GM19043 (cell line): ENCODE measurements around the gene S100A3.
"Not testable (repeated sequence)": the region's sequence is repeated elsewhere in the genome, so short reads cannot be mapped to it uniquely, and the experiment has no call there.

Source experiments
- ATAC-seq: cut with Tn5 transposase; IDR thresholded peaks from one replicate; pipeline ENCODE4 v1.9.1; 2021; ENCODE audit warnings: low read depth; ENCODE audit not compliant: unreplicated experiment

Gene S100A3, protein sequence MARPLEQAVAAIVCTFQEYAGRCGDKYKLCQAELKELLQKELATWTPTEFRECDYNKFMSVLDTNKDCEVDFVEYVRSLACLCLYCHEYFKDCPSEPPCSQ

DNA sequence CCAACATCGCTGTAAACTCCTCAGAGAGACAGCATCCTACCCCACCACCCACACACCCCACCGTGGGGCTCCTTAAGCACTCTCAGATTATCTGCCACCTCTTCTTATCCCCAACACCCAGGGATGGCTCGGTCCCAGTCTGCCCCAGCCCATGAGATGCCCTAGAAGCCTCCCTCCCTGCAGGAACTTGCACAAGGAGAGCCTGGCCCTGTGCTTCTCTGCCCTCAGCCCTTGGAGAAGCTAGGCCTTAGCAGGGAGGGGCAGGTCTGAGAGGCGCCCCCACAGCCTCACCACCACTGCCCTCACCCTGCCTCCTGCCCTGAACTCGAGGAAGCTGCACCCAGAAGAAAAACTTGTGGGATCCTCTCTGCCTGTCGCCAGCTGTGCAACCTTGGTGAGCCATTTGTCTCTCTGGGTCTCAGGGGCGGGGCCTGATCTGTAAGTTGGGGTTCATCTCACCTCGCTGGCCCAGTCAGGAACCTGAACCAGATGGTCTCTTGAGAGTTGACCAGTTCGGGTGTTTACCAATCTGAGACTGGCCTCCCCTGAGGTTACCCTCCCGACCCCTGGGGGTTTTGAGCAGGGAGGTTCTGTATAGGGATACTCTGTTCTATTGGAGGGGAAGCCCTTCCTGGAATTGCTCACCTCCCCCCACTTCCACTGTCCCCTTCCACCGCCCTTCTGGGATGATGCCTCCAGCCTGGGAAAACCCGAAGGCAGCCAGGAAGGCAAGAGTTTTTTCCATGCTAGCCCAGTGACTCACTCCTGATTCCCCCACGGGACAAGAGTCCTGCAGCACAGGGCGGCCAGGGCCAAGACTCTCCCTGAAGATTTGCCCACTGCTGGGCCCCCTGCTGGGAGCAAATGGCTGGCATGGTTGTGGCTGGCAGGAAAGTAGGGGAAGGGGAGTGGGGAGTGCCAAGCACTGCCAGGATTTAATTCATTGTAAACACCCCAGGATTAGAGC is at the start of gene S100A3:
TSS of gene S100A3 (minus strand) at position 537 of the 967 bp plus-strand sequence. CDS start 773 bp downstream, outside the sequence.
- ATAC-seq: no peak

DNA sequence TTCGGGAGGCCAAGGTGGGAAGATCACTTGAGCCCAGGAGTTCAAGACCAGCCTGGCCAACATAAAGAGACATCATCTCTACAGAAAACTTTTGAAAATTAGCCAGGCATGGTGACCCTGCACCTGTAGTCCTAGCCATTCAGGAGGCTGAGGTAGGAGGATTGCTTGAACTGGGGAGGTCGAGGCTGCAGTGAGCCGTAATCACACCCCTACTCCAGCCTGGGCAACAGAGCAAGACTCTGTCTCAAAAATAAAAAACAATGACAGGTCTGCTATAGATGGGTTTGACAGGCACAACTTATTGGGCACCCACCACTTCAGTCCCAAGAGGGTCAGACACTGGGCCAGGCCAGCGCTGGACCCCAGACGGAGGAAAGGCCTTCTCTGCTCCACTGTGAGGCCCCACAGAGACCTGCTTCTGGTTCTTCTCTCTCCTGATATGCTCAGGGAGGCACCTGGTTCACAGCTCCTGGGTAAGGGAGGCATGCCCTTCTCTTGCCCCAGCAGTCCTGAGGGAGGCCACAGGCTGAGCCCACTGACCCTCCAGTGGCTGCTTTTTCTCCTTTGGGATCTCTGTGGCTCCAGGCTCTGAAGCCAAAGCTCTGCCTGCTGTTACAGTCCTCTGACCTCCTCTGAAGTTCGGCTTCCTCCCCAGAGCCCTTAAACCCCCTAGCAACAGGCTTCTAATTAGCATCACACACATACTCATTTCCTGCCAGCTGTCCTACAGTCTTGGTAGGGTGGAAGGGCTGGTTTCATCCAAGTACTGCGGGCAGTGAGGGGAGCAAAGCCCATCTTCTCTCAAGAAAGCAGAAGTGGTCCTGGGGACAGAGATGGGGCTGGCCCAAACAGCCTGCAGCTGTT is 49.5 kb upstream of the S100A3 start:
- ATAC-seq: peak; percentile 99

DNA sequence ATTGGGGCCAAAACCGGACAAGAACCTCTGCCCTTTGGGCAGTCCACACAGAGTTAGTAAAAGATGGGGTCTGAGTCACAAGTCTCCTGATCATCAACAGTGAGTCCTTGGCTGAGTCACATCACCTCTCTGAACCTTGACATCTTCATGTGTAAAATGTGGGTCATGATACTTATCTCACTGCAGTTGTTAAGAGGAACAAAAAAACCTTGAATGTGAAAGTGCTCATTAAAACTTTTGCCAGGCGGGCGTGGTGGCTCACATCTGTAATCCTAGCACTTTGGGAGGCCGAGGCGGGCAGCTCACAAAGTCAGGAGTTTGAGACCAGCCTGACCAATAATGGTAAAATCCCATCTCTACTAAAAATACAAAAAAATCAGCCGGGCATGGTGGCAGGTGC is 48.1 kb upstream of the S100A3 start:
- ATAC-seq: no peak

DNA sequence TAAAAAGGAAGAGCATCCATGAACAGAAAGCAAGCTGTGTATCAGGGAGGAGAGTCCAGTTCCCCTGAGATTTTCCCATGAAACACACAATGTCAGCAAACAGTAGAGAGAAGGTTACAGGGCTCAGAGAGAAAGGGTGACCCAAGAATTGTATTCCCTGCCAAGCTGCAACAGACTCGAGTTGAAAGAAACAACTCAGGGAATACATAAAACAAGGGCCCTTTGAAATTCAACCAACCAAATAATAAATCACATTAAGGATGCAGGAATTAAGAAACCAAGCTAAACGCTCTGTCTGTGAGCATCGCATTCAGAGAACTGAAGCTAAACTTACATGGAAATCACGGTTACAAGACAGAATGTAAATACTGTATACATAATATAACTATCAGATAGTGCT is 43.7 kb upstream of the S100A3 start:
- ATAC-seq: no peak

DNA sequence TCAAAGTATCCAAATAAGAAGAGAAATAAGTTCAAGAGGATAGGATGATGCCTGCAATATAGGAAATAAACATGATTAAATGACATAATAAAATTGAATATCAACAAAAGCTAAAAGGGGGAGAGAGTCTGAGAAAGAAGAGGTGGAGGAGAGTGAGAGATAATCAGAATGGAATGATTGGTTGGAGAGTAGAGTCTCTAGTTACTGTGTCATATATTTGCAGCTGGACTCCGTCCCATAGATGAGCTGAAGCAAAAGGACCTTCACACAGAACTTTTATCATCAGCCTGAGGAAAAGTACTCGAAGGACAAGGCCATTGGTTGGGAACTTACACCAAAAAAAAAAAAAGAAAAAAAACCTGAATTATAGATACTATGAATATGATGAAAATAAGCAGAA is 39.4 kb upstream of the S100A3 start:
- no peak for ATAC-seq

DNA sequence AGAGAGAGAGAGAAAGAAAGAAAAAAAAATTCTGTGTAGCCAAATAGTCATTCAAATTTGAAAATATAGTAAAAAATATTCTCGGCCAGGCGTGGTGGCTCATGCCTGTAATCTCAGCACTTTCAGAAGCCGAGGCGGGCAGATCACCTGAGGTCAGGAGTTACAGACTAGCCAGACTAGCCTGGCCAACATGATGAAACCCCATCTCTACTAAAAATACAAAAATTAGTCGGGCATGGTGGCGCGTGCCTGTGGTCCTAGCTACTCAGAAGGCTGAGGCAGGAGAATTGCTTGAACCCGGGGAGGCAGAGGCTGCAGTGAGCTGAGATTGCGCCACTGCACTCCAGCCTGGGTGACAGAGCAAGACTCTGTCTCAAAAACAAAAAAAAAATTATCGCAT is 39.0 kb upstream of the S100A3 start:
- not testable (repeated sequence) for ATAC-seq

DNA sequence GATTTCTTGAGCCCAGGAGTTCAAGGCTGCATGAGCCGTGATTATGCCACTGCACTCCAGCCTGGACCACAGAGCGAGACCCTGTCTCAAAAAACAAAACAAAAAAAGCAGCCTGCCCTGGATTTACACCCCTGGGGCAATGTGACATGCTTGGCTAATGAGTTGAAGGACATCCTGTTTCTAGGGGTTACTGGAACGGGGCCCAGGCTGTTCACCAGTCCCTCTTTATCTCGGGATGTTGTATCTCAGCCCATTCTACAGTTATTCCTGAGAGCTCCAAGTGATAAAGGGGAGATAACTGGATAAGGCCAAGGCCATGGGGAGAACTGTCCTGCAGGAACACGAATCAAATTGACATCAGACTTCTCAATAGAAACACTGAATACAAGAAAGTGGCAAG is 38.3 kb upstream of the S100A3 start:
- no peak for ATAC-seq

DNA sequence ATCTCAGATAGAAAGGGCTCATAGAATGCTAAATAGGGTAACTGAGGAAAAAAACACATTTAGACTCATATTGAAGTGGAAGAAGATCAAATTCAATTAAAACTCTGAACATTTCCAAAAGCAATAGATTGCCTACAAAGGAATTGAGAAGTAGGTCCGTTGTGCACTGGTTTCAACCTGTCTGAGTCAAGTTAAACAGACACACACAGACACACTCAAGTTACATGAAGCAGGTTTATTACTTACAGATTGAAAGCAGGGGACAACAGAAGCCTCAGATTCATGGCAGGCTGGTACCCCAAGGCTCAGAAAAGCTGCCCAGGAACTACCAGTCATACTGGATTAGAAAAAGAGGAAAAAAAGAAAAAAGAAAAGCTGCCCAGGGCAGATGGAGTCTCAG is 37.3 kb upstream of the S100A3 start:
- ATAC-seq: no peak

DNA sequence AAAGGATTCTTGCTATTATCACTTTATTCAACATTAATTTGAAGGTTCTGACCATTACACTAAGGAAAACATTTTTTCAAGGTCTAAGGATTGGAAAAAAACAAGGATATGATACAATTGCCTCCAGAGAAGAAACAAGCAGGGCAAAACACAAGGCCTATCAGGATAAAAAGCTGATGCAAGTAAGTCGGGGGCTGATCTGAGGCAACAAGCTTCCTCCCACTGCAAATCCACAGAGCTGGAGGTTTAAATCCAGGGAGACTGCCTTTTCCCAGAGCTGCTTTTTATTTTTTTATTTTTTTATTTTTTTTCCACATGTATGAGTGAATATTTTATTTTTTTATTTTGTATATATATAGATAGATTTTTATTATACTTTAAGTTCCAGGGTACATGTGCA is 35.9 kb upstream of the S100A3 start:
- no peak for ATAC-seq

DNA sequence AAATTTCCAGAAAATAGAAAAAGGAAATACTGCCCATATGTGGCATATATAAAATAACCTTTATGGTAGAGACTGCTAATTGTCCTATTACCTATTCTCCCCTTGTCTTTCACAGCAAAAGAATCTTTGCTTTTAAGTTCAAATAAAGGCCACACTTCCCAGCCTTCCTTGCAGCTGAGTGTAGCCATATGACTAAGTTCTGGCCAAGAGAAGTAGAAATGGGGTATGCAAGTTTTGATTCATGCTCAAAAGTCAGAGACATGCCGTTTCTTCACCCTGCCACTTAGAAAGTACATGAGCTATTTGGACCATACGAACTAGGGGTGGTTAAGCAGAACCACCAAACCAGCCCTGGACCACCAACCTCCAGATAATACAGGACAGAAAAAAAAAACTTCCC is 34.9 kb upstream of the S100A3 start:
- no peak for ATAC-seq

DNA sequence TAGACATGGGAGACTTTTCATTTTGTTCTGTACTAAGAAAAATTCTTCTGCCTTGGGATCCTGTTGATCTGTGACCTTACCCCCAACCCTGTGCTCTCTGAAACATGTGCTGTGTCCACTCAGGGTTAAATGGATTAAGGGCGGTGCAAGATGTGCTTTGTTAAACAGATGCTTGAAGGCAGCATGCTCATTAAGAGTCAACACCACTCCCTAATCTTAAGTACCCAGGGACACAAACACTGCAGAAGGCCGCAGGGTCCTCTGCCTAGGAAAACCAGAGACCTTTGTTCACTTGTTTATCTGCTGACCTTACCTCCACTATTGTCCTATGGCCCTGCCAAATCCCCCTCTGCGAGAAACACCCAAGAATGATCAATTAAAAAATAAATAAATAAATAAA is 34.5 kb upstream of the S100A3 start:
- ATAC-seq: not testable (repeated sequence)

DNA sequence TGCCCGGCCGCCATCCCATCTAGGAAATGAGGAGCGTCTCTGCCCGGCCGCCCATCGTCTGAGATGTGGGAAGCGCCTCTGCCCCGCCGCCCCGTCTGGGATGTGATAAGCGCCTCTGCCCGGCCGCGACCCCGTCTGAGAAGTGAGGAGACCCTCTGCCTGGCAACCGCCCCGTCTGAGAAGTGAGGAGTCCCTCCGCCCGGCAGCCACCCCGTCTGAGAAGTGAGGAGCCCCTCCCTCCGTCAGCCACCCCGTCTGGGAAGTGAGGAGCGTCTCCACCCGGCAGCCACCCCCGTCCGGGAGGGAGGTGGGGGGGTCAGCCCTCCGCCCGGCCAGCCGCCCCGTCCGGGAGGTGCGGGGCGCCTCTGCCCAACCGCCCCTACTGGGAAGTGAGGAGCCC is 33.8 kb upstream of the S100A3 start:
- not testable (repeated sequence) for ATAC-seq

DNA sequence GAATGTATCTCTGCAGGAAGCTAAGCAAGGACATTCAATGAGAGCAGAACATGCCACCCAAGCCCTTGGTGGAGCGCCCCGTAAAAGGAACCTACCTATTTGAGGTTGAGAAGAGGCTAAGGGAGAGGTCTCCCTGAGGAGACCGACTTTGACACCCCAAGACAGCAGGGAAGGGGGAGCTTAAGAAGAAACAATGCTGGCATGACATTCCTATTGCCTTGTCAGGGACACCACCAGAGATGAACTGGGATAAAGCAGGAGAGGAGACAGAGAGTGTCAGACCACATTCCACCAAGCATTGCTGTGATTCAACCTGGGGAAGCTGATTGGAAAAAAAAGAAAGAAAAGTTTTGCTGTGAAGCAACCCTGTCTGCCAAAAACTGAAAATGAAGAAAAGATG is 29.9 kb upstream of the S100A3 start:
- no peak for ATAC-seq

DNA sequence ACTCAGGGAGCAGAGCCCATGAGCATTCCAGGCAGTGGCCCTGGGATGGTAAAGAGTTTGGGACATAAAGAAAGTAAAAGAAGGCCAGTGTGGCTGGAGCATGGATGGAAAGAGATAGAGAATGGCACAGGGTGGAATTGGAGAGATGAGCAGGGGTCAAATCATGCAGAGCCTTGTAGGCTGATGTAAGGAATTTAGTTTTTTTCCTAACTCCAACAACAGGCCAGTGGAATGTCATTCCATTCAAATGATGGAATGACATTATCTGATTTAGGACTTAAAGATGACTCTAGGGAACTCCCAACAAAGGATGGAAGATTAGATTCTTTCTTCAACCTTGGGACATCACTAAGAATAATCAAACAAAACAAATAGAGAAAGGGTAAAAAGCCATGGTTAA is 29.4 kb upstream of the S100A3 start:
- ATAC-seq: no peak

DNA sequence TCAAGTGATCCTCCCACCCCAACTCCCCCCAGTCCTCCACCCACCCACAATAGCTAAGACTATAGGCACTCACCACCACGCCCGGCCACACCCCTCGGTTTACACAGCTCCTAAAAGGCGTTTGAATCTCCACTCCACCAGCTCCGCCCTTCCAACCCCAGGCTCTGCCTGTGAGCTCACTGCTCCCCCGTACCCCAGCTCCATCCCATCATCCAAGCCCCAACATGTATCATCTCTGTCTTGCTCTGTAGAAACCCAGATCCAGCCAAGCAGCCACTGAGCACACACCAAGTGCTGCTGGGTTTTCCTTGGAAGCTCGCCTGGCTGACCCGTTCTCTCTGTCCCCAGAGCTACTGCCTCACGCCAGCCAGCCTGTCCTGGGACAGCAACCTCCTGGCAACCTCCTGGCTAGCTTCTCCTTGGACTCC is 28.6 kb upstream of the S100A3 start:
- no peak for ATAC-seq

DNA sequence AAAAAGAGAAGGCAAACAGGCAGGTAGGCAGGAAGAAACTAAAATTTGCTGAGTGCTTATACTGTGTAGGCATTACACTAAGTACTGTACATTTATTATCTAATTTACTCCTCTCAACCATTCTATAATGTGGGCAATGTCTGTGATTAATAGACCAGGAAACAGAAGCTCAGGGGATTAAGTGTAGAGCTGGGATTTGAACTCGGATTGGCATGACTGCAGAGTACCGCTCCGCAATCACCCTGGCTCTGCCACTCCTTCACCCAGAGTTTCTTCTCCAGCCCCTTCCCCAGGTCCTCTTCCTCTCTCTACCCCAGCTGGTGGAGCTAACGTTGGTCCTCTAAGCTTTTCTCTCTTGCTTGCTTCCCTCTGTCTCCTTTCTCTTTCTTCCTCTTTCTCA is 28.1 kb upstream of the S100A3 start:
- ATAC-seq: no peak

DNA sequence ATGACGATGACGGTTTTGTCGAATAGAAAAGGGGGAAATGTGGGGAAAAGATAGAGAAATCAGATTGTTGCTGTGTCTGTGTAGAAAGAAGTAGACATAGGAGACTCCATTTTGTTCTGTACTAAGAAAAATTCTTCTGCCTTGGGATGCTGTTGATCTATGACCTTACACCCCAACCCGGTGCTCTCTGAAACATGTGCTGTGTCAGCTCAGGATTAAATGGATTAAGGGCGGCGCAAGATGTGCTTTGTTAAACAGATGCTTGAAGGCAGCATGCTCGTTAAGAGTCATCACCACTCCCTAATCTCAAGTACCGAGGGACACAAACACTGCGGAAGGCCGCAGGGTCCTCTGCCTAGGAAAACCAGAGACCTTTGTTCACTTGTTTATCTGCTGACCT is 26.4 kb upstream of the S100A3 start:
- not testable (repeated sequence) for ATAC-seq

DNA sequence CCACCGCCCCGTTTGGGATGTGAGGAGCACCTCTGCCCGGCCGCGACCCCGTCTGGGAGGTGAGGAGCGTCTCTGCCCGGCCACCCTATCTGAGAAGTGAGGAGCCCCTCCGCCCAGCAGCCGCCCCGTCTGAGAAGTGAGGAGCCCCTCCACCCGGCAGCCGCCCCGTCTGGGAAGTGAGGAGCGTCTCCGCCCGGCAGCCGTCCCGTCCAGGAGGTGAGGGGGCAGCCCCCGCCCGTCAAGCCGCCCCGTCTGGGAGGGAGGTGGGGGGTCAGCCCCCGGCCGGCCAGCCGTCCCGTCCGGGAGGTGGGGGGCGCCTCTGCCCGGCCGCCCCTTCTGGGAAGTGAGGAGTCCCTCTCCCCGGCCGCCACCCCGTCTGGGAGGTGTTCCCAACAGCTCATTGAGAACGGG is 26.0 kb upstream of the S100A3 start:
- ATAC-seq: not testable (repeated sequence)

DNA sequence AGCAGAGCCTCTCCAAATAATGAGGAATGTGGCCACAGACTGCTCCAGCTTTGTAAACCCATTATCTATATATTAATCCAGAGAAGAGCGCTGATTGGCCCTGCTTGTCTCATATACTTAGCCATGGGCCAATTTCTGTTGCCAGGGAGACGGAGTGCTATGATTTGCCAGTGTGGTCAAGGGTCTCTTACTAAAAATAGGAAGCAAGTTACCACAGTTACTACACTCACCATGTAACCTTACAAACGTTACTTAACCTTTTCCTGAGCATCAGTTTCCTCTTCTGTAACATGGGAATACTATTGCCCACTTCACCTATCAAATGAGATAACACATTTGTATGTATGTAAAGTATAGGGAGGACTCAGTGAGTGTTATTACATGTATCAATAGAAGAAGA is 24.3 kb upstream of the S100A3 start:
- no peak for ATAC-seq

DNA sequence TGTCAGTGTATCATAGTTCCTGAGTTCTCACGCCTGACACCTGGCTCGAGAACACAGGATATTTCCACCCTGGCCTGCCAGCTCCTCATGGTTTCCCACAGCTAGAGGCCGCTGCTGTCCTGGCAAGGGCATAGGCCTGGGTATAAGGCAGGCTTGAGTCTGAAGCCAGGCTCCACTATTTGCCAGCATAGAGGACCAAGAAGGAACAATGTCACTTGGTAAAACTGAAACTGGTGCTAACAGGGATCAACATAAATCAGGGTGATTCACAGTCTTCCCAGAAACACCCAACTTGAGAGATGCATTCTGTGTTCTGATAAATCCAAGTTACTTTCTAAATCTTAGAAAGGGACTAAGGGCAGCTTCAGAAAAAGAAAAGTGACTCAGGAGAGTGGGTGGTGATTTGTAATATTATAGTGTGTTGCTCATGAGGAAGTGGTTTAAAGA is 23.5 kb upstream of the S100A3 start:
- no peak for ATAC-seq

DNA sequence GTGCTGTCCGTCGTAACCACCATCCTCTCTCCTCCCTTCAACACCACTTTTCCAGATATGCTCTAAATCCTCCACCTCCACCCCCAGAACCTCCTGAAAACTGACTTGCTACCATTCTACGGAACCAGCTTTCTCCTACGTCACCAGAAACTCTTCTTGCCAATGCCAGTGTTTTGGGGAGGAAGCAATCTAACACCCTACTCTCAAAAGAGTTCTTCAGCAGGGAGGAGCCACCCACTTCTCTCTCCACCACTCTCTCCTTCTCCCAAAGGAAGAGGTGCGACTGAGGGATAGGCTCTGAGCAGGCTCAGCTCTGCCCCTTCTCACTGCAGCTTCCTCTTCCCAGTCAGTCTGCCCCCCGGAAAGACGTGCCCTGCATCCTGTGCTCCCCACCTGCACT is 22.6 kb upstream of the S100A3 start:
- ATAC-seq: no peak
